Measurements from ENCODE around the gene HDGF.
"Not testable (repeated sequence)": the region's sequence is repeated elsewhere in the genome, so short reads cannot be mapped to it uniquely, and the experiment has no call there.

DNA sequence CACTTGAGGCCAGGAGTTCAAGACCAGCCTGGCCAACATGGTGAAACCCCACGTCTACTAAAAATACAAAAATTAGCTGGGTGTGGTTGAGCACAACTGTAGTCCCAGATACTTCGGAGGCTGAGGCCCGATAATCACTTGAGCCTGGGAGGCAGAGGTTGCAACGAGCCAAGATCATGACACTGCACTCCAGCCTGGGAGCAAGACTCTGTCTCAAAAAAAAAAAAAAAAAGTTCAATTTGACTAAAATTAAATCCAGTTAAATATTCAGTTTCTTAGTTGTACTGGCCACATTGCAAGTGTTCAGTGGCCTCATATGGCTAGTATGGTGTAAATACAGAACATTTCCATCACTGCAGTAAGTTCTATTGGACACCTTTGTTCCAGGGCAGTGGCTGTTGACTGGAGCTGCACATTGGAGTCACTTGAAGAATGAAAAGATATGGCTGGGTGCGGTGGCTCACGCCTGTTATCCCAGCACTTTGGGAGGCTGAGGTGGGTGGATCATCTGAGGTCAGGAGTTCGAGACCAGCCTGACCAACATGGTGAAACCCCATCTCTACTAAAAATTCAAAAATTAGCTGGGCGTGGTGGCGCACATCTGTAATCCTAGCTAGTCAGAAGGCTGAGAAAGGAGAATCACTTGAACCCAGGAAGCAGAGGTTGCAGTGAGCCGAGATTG is 6.2 kb upstream of the HDGF start:
- TF ChIP-seq, protein P1, sequence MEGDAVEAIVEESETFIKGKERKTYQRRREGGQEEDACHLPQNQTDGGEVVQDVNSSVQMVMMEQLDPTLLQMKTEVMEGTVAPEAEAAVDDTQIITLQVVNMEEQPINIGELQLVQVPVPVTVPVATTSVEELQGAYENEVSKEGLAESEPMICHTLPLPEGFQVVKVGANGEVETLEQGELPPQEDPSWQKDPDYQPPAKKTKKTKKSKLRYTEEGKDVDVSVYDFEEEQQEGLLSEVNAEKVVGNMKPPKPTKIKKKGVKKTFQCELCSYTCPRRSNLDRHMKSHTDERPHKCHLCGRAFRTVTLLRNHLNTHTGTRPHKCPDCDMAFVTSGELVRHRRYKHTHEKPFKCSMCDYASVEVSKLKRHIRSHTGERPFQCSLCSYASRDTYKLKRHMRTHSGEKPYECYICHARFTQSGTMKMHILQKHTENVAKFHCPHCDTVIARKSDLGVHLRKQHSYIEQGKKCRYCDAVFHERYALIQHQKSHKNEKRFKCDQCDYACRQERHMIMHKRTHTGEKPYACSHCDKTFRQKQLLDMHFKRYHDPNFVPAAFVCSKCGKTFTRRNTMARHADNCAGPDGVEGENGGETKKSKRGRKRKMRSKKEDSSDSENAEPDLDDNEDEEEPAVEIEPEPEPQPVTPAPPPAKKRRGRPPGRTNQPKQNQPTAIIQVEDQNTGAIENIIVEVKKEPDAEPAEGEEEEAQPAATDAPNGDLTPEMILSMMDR (IDR thresholded peaks at IDR 0.05): not testable (repeated sequence)
- TF ChIP-seq POLR2A (IDR thresholded peaks at IDR 0.05): not testable (repeated sequence)
